HG03469 (cell line): Measurements from ENCODE around the gene MRM2.

Source experiments
- ATAC-seq: cut with Tn5 transposase; IDR thresholded peaks from one replicate; pipeline ENCODE4 v1.9.1; 2021; ENCODE audit warnings: mild to moderate bottlenecking, moderate library complexity, moderate number of reproducible peaks; ENCODE audit not compliant: unreplicated experiment

Gene MRM2

DNA sequence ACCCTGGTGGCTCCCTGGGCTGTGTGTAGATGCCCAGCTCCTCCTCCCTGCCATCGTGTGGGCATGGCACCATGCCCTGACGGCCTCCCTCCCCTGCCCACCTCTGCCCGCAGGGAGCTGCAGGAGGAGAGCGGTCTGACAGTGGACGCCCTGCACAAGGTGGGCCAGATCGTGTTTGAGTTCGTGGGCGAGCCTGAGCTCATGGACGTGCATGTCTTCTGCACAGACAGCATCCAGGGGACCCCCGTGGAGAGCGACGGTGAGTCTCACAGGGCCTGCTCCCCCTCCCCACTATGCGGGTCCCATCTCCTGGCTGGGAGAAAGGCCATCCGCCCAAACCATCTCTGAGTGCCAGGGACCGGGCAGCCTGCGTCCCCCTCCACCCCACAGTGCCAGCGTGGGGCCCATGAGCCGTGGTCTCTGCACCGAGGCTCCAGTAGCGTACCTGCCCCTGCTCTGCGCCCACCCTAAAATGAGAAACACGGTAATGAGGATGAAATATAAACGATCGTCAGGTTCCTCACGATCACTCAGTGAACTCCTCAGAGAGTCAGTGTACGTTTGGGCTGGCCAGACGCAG lies 7.8 kb upstream of the MRM2 start:
- ATAC-seq: no peak

DNA sequence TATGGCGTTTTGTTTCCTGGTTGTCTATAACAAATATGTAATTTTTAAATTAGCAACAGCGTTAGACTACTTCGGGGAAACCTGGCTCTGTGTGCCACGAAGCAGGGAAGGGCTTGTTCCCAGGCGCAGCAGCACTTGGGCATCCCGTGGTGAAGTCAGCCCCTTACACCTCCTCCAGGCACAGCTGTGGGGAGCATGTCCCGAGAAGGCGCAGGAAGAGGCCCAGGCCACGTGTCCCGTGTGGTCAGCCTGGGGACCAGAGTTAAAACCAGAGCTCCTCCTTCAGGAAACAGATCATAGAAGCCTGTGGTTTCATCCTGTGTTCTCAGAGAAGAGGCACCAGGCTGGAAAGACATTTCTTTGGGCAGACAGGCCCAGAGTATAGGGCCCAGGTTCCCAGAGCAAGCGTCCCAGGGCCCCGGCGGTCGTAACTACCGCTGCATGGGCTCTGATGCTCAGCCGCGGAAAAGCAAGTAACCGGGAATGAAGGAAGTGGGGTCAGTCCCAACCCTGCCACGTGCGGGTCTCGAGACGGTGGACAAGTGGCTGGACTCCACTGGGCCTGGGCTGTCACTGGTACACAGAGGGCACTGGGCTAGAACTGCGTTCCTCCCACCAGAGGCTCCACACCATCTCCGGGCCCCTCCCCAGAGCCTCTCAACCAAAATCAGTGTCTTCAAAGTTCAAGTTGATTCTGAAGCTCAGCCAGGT lies 7.1 kb upstream of the MRM2 start:
- no peak for ATAC-seq

DNA sequence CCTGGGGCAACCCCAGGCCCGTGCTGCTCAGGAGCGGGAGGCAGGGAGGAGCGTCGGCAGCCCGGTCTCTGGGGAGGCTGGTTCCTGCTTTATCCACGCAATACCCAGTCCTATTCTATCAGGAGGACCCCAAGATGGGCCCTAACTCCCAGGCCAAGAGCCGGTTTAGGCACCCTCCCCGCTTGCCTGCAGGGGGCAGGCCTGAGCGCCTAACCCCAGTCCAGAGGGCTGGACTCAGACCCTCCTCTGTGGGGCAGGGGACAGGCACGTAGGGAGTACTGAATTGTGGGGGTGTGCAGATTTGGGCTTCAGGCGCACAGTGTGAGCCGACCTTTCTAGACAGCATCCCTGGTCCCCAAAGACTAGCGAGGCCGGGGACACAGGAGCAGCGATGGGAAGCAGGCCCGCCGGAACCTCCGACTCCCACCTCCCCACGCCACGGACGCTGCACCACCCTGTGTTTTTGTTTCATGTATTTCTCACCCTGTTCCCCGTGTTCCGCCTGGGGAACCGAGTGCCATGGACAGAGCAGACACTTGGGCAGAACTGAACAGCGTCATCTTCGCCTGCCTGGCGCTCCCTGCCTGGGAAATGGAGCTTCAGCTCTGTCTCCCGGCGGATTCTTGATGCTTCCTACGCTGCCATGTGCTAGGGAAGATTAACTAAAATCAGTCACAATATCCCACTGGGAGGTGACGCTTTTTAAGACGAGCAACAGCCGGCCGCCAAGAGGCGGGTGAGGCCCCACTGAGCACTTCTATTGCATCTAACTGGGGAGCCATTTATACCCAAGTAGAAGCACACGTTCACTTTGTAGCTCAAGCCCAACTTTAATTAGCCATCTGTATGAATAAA lies 5.4 kb upstream of the MRM2 start:
- ATAC-seq: no peak

DNA sequence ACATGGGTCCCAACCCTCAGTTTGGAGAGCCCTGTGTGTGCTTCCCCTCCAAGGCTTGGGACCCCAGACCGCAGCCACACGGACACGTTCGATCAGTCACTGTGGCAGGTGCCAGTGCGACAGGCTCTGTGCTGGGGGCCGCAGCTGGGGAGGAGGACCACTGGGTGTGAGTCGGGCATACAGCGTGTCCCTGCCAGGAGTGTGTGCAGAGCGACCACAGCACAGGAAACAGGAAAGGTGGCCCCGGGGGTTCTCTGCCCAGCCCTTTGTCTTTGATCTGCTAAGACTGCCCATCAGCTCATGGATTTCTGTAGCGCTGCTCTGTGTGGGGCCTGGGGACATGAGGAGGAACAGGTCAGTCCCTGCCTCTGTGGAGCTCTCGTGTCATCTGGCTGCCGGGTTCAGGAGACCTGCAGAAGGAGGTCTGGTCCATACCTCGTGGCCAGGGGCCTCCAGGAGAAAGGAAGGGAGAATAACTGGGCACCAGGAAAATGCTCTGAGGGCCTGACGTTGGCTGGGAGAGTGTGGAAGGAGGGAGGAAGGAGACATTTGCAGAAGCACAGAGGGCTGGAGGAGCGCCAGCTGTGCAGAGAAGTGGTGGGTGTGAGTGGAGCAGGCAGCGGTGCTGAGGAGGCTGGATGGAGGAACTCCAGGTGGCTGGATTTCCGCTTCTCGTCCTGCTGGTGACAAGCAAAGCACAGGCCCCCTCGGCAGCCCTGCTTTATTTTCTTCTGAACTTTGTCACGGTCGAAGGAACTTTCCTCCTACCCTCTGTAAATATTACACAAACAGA lies 4.1 kb upstream of the MRM2 start:
- ATAC-seq: no peak

DNA sequence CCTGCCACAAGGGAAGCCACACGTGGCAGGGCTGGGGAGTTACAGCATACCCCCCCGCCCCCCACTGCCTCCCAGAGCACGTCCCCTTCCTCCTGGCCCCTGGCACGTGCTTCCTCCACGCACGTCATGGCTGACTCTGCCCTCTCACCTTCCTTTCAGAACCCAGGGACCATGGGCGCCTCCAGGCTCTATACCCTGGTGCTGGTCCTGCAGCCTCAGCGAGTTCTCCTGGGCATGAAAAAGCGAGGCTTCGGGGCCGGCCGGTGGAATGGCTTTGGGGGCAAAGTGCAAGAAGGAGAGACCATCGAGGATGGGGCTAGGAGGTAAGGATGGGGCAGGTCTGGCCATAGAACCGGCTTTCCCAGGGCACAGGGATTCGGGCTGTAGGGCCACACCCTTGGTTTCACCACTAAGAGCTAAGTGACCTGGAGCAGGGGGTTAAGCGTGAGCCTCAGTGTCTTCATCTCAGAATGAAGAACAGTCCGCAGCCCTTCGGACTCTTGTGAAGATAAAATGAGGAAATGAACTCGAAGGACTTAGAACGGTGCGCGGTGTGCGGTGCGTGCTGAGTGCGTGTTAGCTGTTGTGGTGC lies 2.5 kb upstream of the MRM2 start:
- no peak for ATAC-seq

DNA sequence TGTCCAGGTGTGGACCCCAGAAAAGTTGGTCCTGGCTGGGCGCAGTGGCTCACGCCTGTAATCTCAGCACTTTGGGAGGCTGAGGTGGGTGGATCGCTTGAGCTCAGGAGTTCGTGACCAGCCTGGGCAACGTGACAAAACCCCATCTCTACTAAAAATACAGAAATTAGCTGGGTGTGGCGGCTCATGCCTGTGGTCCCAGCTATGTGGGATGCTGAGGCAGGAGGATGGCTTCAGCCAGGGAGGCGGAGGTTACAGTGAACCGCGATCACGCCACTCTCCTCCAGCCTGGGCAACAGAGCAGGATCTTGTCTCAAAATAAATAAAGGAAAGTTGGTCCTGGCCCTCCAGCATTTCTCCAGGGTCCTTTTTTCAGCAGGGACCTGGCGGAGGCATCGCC lies 1.5 kb upstream of the MRM2 start:
- no peak for ATAC-seq

DNA sequence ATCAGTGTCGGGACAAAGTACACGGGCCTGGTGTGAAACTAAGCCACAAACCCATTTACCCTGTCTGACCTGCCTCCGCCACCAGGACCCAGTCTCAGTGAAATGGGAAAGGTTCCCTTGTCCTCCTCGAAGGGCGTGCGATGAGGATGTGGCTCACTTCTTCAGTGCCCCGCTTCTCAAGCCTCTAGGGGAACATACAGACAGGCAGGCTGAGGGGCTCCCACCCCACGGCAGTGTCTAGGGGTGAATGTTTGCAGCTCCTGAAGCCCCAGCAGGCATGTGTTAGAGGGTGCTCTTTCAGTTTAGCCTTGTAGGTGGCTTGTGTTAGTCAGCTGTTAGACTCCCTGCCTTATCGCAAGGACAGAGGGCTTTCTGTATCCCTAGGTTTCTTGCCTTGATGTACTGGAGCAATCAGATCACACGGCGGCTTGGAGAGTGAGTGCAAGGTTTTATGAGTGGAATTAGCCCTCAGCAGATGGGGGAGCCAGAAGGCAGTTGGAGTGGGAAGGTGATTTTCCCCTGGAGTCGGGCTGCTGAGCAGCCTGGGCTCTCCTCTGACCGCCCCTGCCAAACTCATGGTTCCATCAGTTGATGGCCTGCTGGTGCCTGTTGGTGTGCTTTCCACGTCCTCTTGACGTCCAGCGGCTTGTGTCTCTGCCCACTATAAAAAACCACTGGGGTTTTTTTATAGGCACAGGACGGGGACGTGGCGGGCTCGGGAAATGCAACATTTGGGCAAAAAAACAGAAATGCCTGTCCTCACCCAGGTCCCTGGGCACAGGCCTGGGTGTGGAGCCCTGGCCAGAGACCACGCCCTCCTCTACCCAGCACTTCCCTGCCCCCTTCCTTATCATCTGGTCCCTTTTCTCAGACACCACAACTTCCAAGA lies 780 bp upstream of the MRM2 start:
- no peak for ATAC-seq

DNA sequence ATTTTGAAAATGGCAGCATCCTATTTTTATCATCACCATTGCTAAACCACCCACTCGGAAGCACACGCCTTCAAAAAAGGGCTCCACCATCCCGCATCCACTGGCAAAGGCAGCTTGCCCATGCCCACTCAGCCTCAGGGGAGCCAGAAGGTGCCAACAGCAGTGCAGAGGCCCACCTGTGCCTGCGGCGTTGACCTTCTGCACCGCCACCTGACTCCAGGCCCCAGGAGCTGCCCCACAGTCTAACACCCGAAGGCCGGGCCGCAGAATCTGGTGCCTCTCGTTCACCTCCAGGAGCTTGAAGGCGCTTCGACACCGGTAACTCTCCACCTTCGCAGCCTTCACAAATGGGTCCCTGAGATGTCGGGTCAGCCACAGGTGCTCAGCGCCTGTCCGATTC lies 2.8 kb downstream of the MRM2 start:
- ATAC-seq: no peak

DNA sequence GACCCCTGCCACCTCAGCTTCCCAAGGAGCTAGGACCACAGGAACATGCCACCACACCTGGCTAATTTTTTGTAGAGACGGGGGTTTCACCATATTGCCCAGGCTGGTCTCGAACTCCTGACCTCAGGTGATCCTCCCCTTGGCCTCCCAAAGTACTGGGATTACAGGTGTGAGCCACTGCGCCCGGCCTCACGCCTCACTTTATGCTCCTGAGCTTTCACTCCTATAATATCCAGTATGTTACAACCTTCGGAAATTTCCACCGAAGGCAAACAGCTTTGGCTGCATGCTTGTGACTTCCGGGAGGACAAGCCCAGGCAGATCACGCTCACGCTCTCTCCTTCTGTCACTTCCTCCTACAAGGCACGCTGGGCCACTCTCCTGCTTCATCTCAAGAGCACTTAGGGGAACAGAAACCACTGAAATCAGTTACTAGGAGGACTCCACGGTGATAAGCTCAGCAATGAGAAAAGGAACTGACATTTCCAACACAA lies 4.8 kb downstream of the MRM2 start:
- ATAC-seq: peak; percentile 60

DNA sequence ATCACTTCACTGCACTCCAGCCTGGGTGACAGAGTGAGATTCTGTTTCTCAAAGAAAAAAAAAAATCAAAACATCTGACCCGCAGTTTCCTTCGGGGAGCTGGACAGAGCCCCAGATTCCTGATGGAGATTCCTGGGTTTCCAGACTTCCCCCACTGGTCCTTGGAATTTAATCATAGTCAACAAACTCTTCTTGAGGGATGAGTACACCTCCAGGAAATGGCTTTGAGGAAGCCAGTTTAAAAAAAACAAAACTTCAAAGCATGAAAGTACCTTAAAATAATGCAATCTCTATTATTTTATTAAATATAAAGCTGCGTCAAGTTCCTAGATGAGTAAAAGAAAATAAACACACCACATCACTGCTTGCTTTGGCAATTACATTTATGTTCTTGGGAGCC lies 8.1 kb downstream of the MRM2 start:
- ATAC-seq: no peak

DNA sequence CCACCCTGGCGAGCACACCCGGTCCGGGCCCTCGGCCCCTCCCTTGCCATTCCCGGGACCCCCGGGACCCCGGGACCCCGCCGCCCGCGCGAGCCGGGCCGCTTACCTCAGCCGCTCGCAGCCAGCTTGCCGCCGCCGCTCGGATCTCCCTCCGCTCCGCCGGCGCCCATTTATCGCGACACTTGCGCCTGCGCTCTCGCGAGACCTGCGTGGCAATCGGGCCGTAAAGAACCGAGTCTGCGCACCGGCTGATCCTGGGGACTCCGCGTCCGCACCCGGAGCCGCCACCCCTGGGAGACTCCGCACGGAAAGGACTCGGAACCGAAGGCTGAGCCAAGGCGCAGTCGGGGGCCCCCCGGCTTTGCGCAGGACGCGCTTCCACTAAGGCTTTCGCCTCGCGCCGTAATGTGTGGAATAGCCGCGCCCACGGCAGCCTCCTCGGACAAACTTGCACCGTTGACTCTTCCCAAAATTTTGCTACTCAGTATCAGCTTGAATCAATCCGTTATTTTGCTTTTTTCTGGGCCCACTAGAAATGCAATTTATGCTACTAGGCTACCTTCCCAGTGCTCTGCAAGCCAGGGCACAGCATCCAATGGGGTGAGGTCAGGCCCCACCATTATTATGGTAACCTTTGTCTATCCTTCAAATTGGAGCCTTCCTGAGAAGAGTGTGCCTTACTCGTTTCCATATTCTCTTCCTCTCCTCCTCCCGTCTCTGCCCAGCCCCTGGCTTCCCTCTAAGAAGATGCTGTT lies 9.1 kb downstream of the MRM2 start, which contains the start of gene MAD1L1:
TSS of gene MAD1L1 (minus strand) at position 180 of the 755 bp plus-strand sequence. CDS start 2,812 bp downstream, outside the sequence.
- ATAC-seq: peak; percentile 37

DNA sequence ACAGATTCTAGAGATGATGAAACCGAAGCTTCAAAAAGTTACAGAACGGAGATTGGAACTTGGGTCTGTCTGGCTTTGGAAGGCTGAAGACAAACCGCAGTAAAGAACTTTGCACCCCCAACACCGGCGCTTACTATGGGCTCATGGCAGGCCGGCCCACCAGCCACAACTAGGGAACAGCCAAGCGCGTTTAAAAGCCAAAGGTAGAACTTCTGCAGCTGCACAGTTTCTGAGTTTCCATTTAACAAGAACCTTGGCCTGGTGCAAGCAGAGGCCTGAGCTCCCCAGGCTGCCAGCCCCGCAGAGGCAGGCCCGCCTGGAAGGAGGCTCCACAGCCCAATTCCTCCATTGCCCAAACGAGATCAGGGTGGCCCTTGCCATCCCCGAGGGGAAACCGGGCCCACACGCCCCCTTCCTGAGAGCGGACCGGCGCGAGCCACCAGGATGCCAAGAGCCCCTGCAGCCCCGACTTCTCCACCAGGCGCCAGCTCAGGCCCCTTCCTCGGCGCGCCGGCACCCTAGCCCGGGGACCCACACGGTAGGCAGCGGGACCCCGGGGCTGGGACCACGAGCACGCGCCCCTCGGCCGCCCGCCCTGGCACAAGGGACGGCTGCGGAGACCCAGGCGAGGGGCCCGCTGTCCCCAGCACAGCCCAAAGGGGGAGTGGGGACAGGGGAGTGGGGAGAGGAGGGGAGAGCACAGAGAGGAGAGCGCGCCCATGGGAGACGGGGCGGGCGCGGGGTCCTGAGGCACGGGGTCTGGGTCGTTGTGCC lies 9.8 kb downstream of the MRM2 start:
- ATAC-seq: peak; percentile 7

DNA sequence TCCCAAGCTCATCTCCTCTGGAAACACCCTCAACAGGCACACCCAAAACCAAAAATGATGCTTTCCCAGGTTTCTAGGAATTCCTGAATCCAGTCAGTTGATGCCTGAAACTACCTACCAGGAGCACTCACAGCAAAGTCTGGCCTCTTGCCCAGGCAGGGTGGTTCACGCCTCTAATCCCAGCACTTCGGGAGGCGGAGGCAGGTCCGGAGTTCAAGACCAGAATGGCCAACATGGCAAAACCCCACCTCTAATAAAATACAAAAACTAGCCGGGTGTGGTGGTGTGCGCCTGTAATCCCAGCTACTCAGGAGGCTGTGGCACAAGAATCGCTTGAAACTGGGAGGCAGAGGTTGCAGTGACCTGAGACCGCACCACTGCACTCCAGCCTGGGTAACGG lies 11.1 kb downstream of the MRM2 start:
- ATAC-seq: no peak

DNA sequence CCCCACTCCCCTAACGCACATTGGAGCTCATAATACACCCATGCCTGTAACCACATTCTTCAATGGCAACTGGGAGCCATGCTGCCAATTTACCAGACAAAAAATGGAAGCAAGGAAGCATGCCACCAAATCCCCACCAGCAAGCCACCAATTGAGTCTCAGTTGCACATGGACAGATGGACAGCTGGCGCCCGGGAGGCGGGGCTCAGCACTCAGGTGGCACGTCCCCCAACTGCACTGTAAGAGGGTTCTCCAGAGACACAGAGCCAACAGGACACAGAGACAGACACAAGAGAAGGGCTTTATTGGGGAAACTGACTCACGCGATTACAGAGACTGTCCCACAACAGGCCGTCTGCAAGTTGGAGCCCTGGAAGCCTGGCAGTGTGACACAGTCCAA lies 11.8 kb downstream of the MRM2 start:
- no peak for ATAC-seq

DNA sequence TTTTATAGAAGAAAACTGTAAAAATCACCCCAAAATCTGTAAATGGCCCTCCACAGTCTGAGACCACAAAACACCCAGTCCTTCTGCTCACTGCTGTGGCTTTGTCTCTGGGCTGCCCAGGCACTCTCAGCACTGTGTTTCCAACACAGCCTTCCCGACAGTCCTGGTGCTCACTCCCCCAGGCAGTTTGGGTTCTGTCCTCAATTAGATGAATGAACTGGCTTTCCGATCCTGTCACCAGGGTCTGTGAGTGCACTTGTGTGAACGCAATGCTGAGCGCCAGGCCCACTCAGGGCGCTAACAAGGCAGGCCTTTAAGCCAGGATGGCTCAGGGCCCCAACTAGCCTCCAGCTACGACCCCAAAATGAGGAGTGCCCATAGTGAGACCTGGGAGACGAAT lies 12.5 kb downstream of the MRM2 start:
- ATAC-seq: no peak

DNA sequence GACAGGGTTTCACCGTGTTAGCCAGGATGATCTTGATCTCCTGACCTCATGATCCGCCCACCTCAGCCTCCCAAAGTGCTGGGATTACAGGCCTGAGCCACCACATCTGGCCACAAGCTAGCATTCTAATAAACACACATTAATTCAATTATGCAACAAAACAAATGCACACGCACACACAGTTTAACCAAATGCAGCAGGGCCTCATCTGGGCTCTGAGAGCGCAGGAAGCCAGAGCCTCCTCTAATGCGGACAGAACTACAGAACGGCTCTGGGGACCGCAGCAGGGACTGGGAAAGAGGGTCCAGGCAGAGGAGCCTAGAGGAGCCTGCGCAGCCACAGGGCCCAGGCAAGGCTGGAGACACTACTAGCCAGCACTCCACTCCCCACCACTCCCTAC lies 13.1 kb downstream of the MRM2 start:
- no peak for ATAC-seq

DNA sequence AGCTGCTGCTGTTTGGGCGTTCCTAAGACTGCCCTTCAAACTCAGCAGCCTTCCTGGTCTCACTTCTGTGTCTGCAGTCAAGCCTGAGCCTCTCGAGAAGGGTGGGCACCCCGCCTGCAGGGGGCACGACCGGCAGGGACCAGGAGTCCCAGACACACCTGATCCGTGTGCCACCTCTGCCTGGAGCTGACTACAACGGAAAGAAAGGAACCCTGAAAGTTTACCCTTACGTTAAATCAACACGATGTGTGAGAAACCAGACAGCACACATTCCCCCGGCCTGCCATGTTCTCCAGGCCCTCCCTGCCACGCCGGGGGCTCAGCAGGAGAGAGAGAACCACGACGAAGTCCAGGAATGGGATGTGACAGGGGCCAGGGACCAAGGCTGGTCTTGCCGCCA lies 14.3 kb downstream of the MRM2 start:
- ATAC-seq: no peak

DNA sequence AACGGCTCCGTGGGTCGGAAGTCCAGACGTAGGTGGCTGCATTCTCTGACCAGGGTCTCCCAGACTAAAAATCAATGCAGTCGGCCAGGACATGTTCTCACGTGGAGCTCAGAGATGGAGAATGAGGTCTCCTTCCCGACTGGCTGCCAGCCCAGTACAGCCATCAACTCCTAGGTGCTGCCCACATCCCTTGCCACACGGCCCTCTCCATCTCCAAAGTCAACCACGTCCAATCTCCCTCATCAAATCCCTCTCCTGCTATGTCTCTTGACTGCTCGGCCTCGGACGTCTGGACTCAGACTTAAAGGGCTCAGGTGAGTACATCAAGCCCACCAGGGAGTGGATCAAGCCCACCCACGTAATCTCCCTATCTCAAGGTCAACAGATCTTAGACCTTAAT lies 16.2 kb downstream of the MRM2 start:
- ATAC-seq: no peak
